ENCODE measurements around the gene MAS1. TPM values are rescaled to one million over a fixed set of nuclear protein-coding genes. Genes with fewer than 3 reads are reported as not detected.
A peak's percentile ranks its signal among the peaks of the same experiment; 100 is the strongest.
"Not testable (repeated sequence)": the region's sequence is repeated elsewhere in the genome, so short reads cannot be mapped to it uniquely, and the experiment has no call there.

MAS1 gene
- polyA plus RNA-seq, 4 donors: 0.03 TPM; not detected in 1

- DNase-seq (ENCODE audit: low read depth in 4 of 4, low spot score in 3 of 4): no peak
Measured at GRCh38 chr6:159914565-159914923, 23.8 kb downstream of the MAS1 start.

- no peak for DNase-seq (ENCODE audit: low read depth in 4 of 4, low spot score in 3 of 4)
Measured at GRCh38 chr6:159915397-159915796, 24.6 kb downstream of the MAS1 start.

- no peak for DNase-seq (ENCODE audit: low read depth in 4 of 4, low spot score in 3 of 4)
Measured at GRCh38 chr6:159916237-159916636, 25.4 kb downstream of the MAS1 start.

GRCh38 chr6:159916752-159917151 is 26.0 kb downstream of the MAS1 start:
- no peak for DNase-seq (ENCODE audit: low read depth in 4 of 4, low spot score in 3 of 4)

- DNase-seq (ENCODE audit: low read depth in 4 of 4, low spot score in 3 of 4): no peak
Measured at GRCh38 chr6:159919011-159919511, 28.3 kb downstream of the MAS1 start.

GRCh38 chr6:159919800-159920199 is 29.0 kb downstream of the MAS1 start:
- DNase-seq (ENCODE audit: low read depth in 4 of 4, low spot score in 3 of 4): no peak

GRCh38 chr6:159924150-159924549 is 33.4 kb downstream of the MAS1 start:
- not testable (repeated sequence) for DNase-seq (ENCODE audit: low read depth in 4 of 4, low spot score in 3 of 4)

GRCh38 chr6:159926542-159927203 is 35.9 kb downstream of the MAS1 start:
- no peak for DNase-seq (ENCODE audit: low read depth in 4 of 4, low spot score in 3 of 4)

- DNase-seq (ENCODE audit: low read depth in 4 of 4, low spot score in 3 of 4): peak in 1 of 4 donors; percentile 33
Measured at GRCh38 chr6:159929819-159930218, 39.0 kb downstream of the MAS1 start.

- DNase-seq (ENCODE audit: low read depth in 4 of 4, low spot score in 3 of 4): no peak
Measured at GRCh38 chr6:159931112-159931511, 40.3 kb downstream of the MAS1 start.

- DNase-seq (ENCODE audit: low read depth in 4 of 4, low spot score in 3 of 4): no peak
Measured at GRCh38 chr6:159931846-159932245, 41.1 kb downstream of the MAS1 start.

- no peak for DNase-seq (ENCODE audit: low read depth in 4 of 4, low spot score in 3 of 4)
Measured at GRCh38 chr6:159933077-159933476, 42.3 kb downstream of the MAS1 start.

- no peak for DNase-seq (ENCODE audit: low read depth in 4 of 4, low spot score in 3 of 4)
Measured at GRCh38 chr6:159934181-159934580, 43.4 kb downstream of the MAS1 start.

- no peak for DNase-seq (ENCODE audit: low read depth in 4 of 4, low spot score in 3 of 4)
Measured at GRCh38 chr6:159935065-159935464, 44.3 kb downstream of the MAS1 start.

- no peak for DNase-seq (ENCODE audit: low read depth in 4 of 4, low spot score in 3 of 4)
Measured at GRCh38 chr6:159935633-159936032, 44.8 kb downstream of the MAS1 start.

GRCh38 chr6:159939591-159940016 is 48.8 kb downstream of the MAS1 start:
- DNase-seq (ENCODE audit: low read depth in 4 of 4, low spot score in 3 of 4): no peak

Other genes starting within 250 kb of the MAS1 start
- gene SOD2, start 197.7 kb upstream of the MAS1 start, polyA plus RNA-seq (ENCODE audit: insufficient read length in 4 of 4): 100 to 1,000 TPM; 110 to 126 (median 119) TPM
- 100 to 1,000 TPM; 112 to 148 (median 141) TPM for gene WTAP, start 163.5 kb upstream of the MAS1 start, polyA plus RNA-seq (ENCODE audit: insufficient read length in 4 of 4)
- 10 to 100 TPM; 44.0 to 56.8 (median 48.8) TPM for gene ACAT2, start 128.9 kb upstream of the MAS1 start, polyA plus RNA-seq (ENCODE audit: insufficient read length in 4 of 4)
- gene TCP1, start 101.4 kb upstream of the MAS1 start, polyA plus RNA-seq (ENCODE audit: insufficient read length in 4 of 4): 100 to 1,000 TPM; 253 to 279 (median 268) TPM
- 10 to 100 TPM; 67.3 to 77.0 (median 67.5) TPM for gene MRPL18, start 100.5 kb upstream of the MAS1 start, polyA plus RNA-seq (ENCODE audit: insufficient read length in 4 of 4)
- 1 to 10 TPM in 1 of 4 donors, under 1 TPM in 3; 0.25 to 1.3 (median 0.35) TPM for gene PNLDC1, start 90.7 kb upstream of the MAS1 start, polyA plus RNA-seq (ENCODE audit: insufficient read length in 4 of 4)
- gene IGF2R, start 78.1 kb downstream of the MAS1 start, polyA plus RNA-seq (ENCODE audit: insufficient read length in 4 of 4): 10 to 100 TPM; 55.1 to 59.1 (median 57.3) TPM
- gene SLC22A1, start 230.8 kb downstream of the MAS1 start, polyA plus RNA-seq (ENCODE audit: insufficient read length in 4 of 4): 1 to 10 TPM in 1 of 4 donors, under 1 TPM in 3; 0.40 to 1.0 (median 0.74) TPM

Measured in right renal pelvis (tissue), 4 donors.